ENCODE data around the gene DIPK1B. TPM values are rescaled to one million over a fixed set of nuclear protein-coding genes. Genes with fewer than 3 reads are reported as not detected.

The DIPK1B gene
- total and polyA plus RNA-seq, 2 experiments from 2014 or later, result 18.7 to 60.0 TPM

DNA sequence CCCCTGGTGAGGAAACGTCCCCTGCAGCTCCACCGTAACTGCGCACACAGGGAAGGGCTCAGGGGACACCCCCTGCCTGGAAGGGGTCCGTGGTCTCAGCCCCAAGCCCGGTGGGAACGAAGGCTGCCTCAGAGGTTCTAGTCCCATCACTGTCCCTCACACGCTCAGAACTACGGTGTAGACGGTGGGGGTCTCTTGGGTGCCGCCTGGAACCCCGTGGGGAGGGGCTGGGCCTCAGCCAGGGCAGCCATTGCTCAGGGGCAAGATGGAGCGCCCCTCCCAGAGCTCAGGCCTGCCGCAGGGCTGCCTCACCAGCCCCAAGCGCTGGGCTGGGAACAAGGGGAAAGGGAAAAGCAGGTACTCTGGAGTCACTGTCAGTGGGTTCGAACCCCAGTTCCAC, 28.0 kb upstream of the DIPK1B start:
- Mint-ChIP-seq H3K27ac (no peak overlapping the region), H3K27me3 (ENCODE audit: insufficient read depth, low read depth, poor library complexity) (peaks cover 15% of the 10 kb centered on the region)

More for the DNA sequence above, 28.0 kb upstream of the DIPK1B start:
- Histone ChIP-seq H3K36me3 (ENCODE audit: insufficient read depth) (no peaks in the 10 kb centered on the region), H3K27me3 (ENCODE audit: insufficient read depth) (no peaks in the 10 kb centered on the region), H3K79me2 (replicated peaks; ENCODE audit: insufficient read depth) (peaks cover 10% of the 10 kb centered on the region; the same call in 1 of the 2 replicates), H3F3A (replicated peaks; ENCODE audit: low read depth) (0 out of 2 replicates have a peak, but pooled peaks cover 3% of the 10 kb centered on the region), H2AFZ (no peak overlapping the region), H3K4me2 (no peak overlapping the region), H3K4me3 (no peak overlapping the region), H3K27ac (ENCODE audit: low read depth) (no peak overlapping the region), H3K9me2 (ENCODE audit: insufficient read depth) (no peaks in the 10 kb centered on the region), H4K20me1 (replicated peaks; ENCODE audit: insufficient read depth) (no peaks in the 10 kb centered on the region), H3K4me1 (ENCODE audit: insufficient read depth) (no peaks in the 10 kb centered on the region; the same call in 1 of the 2 replicates)
- H3K36me3 Mint-ChIP-seq (ENCODE audit: low read depth), result no peaks in the 10 kb centered on the region
- H3K4me3 Mint-ChIP-seq, result no peak overlapping the region
- DNase-seq (ENCODE audit: low spot score) (no peak), ATAC-seq (no peak)
- TF ChIP-seq EZH2 (IDR thresholded peaks at IDR 0.05; ENCODE audit: low read depth, unreplicated experiment) (no peak), CREB1 (CRISPR knock-in tag; IDR thresholded peaks at IDR 0.05; ENCODE audit: low read depth) (no peak), JUNB (IDR thresholded peaks at IDR 0.05; ENCODE audit: unreplicated experiment) (no peak), POLR2AphosphoS5 (IDR thresholded peaks at IDR 0.05; ENCODE audit: low read depth) (no peak), ZNF114 (CRISPR knock-in tag; IDR thresholded peaks at IDR 0.05) (no peak)
- TF ChIP-seq, protein P1, sequence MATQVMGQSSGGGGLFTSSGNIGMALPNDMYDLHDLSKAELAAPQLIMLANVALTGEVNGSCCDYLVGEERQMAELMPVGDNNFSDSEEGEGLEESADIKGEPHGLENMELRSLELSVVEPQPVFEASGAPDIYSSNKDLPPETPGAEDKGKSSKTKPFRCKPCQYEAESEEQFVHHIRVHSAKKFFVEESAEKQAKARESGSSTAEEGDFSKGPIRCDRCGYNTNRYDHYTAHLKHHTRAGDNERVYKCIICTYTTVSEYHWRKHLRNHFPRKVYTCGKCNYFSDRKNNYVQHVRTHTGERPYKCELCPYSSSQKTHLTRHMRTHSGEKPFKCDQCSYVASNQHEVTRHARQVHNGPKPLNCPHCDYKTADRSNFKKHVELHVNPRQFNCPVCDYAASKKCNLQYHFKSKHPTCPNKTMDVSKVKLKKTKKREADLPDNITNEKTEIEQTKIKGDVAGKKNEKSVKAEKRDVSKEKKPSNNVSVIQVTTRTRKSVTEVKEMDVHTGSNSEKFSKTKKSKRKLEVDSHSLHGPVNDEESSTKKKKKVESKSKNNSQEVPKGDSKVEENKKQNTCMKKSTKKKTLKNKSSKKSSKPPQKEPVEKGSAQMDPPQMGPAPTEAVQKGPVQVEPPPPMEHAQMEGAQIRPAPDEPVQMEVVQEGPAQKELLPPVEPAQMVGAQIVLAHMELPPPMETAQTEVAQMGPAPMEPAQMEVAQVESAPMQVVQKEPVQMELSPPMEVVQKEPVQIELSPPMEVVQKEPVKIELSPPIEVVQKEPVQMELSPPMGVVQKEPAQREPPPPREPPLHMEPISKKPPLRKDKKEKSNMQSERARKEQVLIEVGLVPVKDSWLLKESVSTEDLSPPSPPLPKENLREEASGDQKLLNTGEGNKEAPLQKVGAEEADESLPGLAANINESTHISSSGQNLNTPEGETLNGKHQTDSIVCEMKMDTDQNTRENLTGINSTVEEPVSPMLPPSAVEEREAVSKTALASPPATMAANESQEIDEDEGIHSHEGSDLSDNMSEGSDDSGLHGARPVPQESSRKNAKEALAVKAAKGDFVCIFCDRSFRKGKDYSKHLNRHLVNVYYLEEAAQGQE (IDR thresholded peaks at IDR 0.05; ENCODE audit: unreplicated experiment), result no peak
- TF ChIP-seq, protein P2, sequence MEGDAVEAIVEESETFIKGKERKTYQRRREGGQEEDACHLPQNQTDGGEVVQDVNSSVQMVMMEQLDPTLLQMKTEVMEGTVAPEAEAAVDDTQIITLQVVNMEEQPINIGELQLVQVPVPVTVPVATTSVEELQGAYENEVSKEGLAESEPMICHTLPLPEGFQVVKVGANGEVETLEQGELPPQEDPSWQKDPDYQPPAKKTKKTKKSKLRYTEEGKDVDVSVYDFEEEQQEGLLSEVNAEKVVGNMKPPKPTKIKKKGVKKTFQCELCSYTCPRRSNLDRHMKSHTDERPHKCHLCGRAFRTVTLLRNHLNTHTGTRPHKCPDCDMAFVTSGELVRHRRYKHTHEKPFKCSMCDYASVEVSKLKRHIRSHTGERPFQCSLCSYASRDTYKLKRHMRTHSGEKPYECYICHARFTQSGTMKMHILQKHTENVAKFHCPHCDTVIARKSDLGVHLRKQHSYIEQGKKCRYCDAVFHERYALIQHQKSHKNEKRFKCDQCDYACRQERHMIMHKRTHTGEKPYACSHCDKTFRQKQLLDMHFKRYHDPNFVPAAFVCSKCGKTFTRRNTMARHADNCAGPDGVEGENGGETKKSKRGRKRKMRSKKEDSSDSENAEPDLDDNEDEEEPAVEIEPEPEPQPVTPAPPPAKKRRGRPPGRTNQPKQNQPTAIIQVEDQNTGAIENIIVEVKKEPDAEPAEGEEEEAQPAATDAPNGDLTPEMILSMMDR (conservative IDR thresholded peaks at IDR 0.05; ENCODE audit: low read depth in 2 of 2), result no peak
- TF ChIP-seq, protein P3, sequence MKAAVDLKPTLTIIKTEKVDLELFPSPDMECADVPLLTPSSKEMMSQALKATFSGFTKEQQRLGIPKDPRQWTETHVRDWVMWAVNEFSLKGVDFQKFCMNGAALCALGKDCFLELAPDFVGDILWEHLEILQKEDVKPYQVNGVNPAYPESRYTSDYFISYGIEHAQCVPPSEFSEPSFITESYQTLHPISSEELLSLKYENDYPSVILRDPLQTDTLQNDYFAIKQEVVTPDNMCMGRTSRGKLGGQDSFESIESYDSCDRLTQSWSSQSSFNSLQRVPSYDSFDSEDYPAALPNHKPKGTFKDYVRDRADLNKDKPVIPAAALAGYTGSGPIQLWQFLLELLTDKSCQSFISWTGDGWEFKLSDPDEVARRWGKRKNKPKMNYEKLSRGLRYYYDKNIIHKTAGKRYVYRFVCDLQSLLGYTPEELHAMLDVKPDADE (IDR thresholded peaks at IDR 0.05), result no peak
- H3K4me1 Mint-ChIP-seq, result peaks cover 11% of the 10 kb centered on the region; the same call in 2 of the 3 replicates
- H3K9me3 Mint-ChIP-seq, result no peaks in the 10 kb centered on the region

Data from GM23338 (cell line).